Measurements from ENCODE around the gene ANKRD44.

DNA sequence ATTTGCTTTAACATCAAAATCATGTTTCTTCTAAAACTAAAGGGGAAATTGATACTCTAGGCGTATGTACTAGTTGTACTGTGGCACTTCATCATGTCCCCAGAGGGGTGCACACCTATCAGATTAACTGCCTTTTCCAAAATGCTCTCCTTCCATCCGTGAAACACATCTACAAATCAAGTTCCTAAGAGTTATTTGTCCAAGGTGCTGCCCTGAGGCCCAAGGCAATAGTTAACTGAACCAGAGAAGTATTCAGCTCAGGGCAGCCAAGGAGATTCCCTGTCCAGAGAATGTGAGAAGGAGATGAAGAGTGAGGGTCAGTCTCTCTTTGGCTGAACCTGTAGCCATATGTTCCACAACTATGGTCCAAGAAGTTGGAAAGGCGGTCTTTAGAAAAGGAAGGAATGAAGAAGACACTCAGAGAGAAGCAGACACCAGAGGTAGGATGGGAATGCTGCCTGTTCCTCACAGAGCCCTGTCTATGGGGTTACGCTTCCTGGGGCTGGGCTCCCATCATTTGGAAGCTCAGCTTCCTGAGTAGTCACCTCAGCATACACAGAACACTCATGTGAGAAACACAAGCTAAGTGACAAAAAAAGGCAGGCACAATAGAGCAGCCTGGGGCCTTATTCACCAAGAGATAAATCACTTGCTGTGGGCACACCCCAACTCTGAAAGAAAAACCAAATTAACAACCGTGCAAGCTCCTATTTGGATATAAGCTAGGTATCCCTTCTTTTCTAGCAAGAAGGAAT lies 55.6 kb downstream of the ANKRD44 start:
- TF ChIP-seq EZH2phosphoT487 (IDR thresholded peaks at IDR 0.05; ENCODE audit: insufficient read depth, low read depth) (no peak), EZH2 (IDR thresholded peaks at IDR 0.05; ENCODE audit: insufficient read depth, poor library complexity, severe bottlenecking) (no peak)
